Lung (tissue), 12 donors: Measurements from ENCODE around the gene FCN1. TPM values are rescaled to one million over a fixed set of nuclear protein-coding genes. Genes with fewer than 3 reads are reported as not detected.

ENCODE experiments used
- ATAC-seq: fragments of 200-7000 bp; cut with Tn5 transposase; one replicate; pipeline ENCODE4 v1.9.1; 2020; ENCODE audit warnings: moderate number of reproducible peaks; ENCODE audit not compliant: insufficient read depth, low FRiP score
- DNase-seq, 3 donors: peaks; one replicate each; pipeline ENCODE4 v3.0.0-alpha.2; 2013 to 2017
- H3K27ac ChIP-seq, 2 donors: one replicate each; pipeline ENCODE4 v1.5.1; 2013; ENCODE audit warnings: mild to moderate bottlenecking in 2 of 2, moderate library complexity in 2 of 2, control low read depth in 1 of 2, inconsistent platforms in 1 of 2, low read depth in 1 of 2, low read length in 1 of 2
- H3K27me3 ChIP-seq, 3 donors: one replicate each; pipeline ENCODE4 v1.5.1; 2013; ENCODE audit warnings: low read length in 2 of 3; ENCODE audit not compliant: control insufficient read depth in 3 of 3, insufficient read depth in 3 of 3
- H3K36me3 ChIP-seq, 4 donors: one replicate each; pipeline ENCODE4 v1.5.1; 2013; ENCODE audit warnings: low read length in 4 of 4, mild to moderate bottlenecking in 1 of 4, moderate library complexity in 1 of 4; ENCODE audit not compliant: control insufficient read depth in 4 of 4, insufficient read depth in 4 of 4
- H3K4me1 ChIP-seq, 5 donors: one replicate each; pipeline ENCODE4 v1.5.1; 2013; ENCODE audit warnings: low read length in 5 of 5, mild to moderate bottlenecking in 2 of 5, moderate library complexity in 1 of 5; ENCODE audit not compliant: control insufficient read depth in 5 of 5, insufficient read depth in 5 of 5
- H3K4me3 ChIP-seq: one replicate; pipeline ENCODE4 v1.5.1; 2013; ENCODE audit warnings: mild to moderate bottlenecking, control low read depth, moderate library complexity
- H3K9ac ChIP-seq, 2 donors: one replicate each; pipeline ENCODE4 v1.5.1; 2013; ENCODE audit warnings: low read length in 2 of 2, control low read depth in 1 of 2; ENCODE audit not compliant: insufficient read depth in 1 of 2
- H3K9me3 ChIP-seq, 4 donors: one replicate each; pipeline ENCODE4 v1.5.1; 2013; ENCODE audit warnings: low read length in 3 of 4, mild to moderate bottlenecking in 1 of 4, moderate library complexity in 1 of 4; ENCODE audit not compliant: control insufficient read depth in 4 of 4, insufficient read depth in 3 of 4
- WGBS, 2 donors: extraction: QIAGEN DNeasy Blood & Tissue Kit; methylation state at CpG; one replicate each; pipeline ENCODE4 v1.1.7; 2013; 5-methylcytosine and 5-hydroxymethylcytosine counted together
- polyA plus RNA-seq, 2 donors: library from polyadenylated mRNA; stranded (reverse); fragments of 200-250 nt; gene quantifications; one replicate each; pipeline ENCODE4 v1.2.1, GENCODE V29; 2013
- total RNA-seq, 2 donors: library from RNA; depleted of rRNA in 1 of 2; stranded (reverse); fragments of >200 nt in 1 of 2; gene quantifications; one replicate each; pipeline ENCODE4 v1.2.1, GENCODE V29; 2014 to 2021
- TF ChIP-seq, protein P1 (sequence below): IDR thresholded peaks from 2 replicates; pipeline ENCODE4 v1.5.1; 2012; ENCODE audit warnings: mild to moderate bottlenecking; ENCODE audit errors: control extremely low read depth, extremely low read depth
- donor health status: control.
- donor health status: control.
- donor health status: Bipolar disorder and iron deficiency.
- donor health status: healthy.
- donor health status: DM: yes; HTN: yes; CAD: no.

The FCN1 gene
- total and polyA plus RNA-seq, 4 donors, result 18.7 to 149 (median 48.2) TPM

DNA sequence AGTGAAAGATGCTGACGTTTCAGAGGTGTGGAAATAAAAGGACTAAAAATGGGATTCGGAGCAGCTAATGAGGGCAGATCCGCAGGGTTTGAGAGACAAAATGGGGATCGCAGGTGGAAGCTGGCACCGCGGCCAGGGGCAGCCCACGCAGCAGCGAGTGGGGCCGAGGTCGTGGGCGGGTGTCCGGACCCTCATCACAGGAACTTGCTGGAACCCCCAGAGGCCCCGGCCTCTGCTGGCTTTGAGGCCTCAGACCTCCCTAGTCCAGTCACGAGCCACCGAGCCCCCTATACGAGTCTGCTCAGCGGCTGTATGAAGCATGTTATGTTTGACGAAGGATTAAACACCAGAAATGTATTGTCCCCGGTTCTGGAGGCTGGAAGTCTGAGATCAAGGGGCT, 45.8 kb upstream of the FCN1 start:
- Histone ChIP-seq H3K4me3 (no peak overlapping the region), H3K9ac (no peak overlapping the region), H3K4me1 (peaks cover 0 to 14% (median 0%) of the 10 kb centered on the region in 5 donors), H3K27me3 (no peaks in the 10 kb centered on the region), H3K27ac (no peak overlapping the region), H3K36me3 (no peaks in the 10 kb centered on the region), H3K9me3 (peaks cover 0 to 6% (median 0%) of the 10 kb centered on the region in 4 donors)
- 93 to 95% methylated on average over 19 of the region's 19 CpGs for WGBS, 2 donors
- TF ChIP-seq, protein P1, sequence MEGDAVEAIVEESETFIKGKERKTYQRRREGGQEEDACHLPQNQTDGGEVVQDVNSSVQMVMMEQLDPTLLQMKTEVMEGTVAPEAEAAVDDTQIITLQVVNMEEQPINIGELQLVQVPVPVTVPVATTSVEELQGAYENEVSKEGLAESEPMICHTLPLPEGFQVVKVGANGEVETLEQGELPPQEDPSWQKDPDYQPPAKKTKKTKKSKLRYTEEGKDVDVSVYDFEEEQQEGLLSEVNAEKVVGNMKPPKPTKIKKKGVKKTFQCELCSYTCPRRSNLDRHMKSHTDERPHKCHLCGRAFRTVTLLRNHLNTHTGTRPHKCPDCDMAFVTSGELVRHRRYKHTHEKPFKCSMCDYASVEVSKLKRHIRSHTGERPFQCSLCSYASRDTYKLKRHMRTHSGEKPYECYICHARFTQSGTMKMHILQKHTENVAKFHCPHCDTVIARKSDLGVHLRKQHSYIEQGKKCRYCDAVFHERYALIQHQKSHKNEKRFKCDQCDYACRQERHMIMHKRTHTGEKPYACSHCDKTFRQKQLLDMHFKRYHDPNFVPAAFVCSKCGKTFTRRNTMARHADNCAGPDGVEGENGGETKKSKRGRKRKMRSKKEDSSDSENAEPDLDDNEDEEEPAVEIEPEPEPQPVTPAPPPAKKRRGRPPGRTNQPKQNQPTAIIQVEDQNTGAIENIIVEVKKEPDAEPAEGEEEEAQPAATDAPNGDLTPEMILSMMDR, result no peak
- ATAC-seq (no peak), DNase-seq (peak in 1 of 3 donors; percentile 2)

DNA sequence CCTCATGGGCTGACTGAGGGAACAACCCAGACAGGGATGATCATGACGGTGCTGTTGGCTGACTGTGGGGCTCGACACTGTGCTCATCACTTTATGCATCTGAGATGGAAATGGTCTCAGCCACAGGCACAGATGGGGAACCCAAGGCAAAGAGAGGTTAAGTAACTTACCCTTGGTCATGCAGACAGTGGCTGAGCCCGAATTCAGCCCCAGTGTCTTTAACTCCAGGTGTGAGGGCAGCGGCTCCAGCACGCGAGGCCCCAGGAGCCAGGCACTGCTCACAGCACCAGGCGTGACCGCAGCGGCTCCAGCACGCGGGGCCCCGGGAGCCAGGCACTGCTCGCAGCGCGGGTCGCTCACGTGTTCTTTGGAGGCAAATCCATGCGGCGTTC, 45.3 kb upstream of the FCN1 start:
- Histone ChIP-seq H3K27ac (no peak overlapping the region), H3K4me3 (no peak overlapping the region), H3K9me3 (peaks cover 0 to 9% (median 0%) of the 10 kb centered on the region in 4 donors), H3K9ac (no peak overlapping the region), H3K27me3 (no peaks in the 10 kb centered on the region), H3K4me1 (peaks cover 0 to 9% (median 0%) of the 10 kb centered on the region in 5 donors), H3K36me3 (no peaks in the 10 kb centered on the region)
- peak in 1 of 3 donors; percentile 10 for DNase-seq
- TF ChIP-seq, protein P1, result no peak
- no peak for ATAC-seq
- 94 to 96% methylated on average over 19 of the region's 19 CpGs for WGBS, 2 donors

DNA sequence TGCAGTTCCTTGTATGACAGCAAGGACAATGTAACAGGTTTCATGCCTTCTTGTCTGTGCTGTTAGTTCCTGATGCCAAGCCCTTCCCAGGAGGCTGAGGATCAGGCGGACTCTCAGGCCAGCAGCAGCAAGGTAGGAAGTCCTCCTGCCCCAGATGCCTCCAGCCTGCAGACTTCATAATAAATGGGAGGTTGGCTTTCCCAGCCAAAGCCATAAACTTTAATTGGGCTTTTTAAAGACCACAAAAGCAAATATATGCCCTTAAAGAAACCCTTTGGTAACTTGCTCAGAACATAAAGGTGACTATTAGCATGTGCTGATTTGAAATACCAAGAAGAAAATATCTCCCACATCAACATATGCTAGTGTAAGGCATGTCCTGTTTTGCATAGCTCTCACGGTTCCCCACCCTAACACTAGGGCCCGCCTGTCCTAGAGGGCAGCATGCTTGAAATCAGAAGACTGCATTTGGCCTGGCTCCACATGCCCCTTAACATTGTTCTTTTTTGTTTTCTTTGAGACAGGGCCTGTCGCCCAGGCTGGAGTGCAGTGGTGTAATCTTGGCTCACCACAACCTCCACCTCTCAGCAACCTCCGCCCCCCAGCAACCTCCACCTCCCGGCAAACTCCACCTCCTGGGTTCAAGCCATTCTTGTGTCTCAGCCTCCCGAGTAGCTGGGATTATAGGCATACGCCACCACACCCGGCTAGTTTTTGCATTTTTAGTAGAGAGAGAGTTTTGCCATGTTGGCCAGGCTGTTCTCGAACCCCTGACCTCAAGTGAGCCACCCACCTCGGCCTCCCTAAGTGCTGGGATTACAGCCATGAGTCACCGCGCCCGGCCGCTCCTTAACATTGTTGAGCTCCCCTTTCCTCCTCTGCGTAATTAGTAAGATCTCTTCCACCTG, 44.6 kb upstream of the FCN1 start:
- Histone ChIP-seq H3K9me3 (peaks cover 0 to 9% (median 0%) of the 10 kb centered on the region in 4 donors), H3K27me3 (no peaks in the 10 kb centered on the region), H3K27ac (no peak overlapping the region), H3K4me3 (no peak overlapping the region), H3K36me3 (no peaks in the 10 kb centered on the region), H3K4me1 (peaks cover 0 to 3% (median 0%) of the 10 kb centered on the region in 5 donors), H3K9ac (no peak overlapping the region)
- whole genome bisulfite sequencing, 2 donors, result 69 to 85% methylated on average over 16 of the region's 16 CpGs
- DNase-seq (peak in 1 of 3 donors; percentile 6), ATAC-seq (no peak)
- TF ChIP-seq, protein P1, result no peak
